HEK293 (cell line): ENCODE data around the gene ARHGDIA.

Experiments
- CTCF ChIA-PET: fragments of 350-600 bp; formaldehyde crosslinking; extraction: SDS; loops from one replicate; lab custom pipeline; 2021; ENCODE audit warnings: antibody characterized with exemption; lab: Yijun Ruan, JAX
- POLR2A ChIA-PET: fragments of 300-600 bp; formaldehyde crosslinking; extraction: SDS; loops from one replicate; lab custom pipeline; 2020; ENCODE audit warnings: antibody characterized with exemption, inconsistent platforms; lab: Yijun Ruan, JAX
- H3K27ac ChIP-seq: fragments of 200-500 bp; sonication (Bioruptor generic); 2 replicates; pipeline ENCODE4 v1.5.1; 2014; ENCODE audit warnings: low read depth, low read length, control low read depth, inconsistent platforms; ENCODE audit errors: extremely low read depth
- H3K36me3 ChIP-seq, 2 experiments: fragments of 200-500 bp in 1 of 2; sonication (Bioruptor generic) in 1 of 2; 1 replicate in 1 of 2; 2 replicates in 1 of 2; pipeline ENCODE4 v1.5.1; 2014 to 2017; ENCODE audit warnings: inconsistent platforms in 2 of 2, low read length in 2 of 2; ENCODE audit not compliant: control insufficient read depth in 2 of 2, insufficient read depth in 1 of 2
- H3K4me1 ChIP-seq: fragments of 200-500 bp; sonication (Bioruptor generic); 2 replicates; pipeline ENCODE4 v1.5.1; 2014; ENCODE audit warnings: mild to moderate bottlenecking, low read length, inconsistent platforms; ENCODE audit not compliant: control insufficient read depth, insufficient read depth
- H3K4me3 ChIP-seq: 2 replicates; pipeline ENCODE4 v1.5.1; 2011; ENCODE audit warnings: low read depth, mild to moderate bottlenecking, control low read depth, low read length, moderate library complexity
- H3K9me3 ChIP-seq: fragments of 200-500 bp; sonication (Bioruptor generic); 2 replicates; pipeline ENCODE4 v1.5.1; 2014; ENCODE audit warnings: low read depth, low read length, inconsistent platforms; ENCODE audit not compliant: control insufficient read depth, insufficient read depth
- EGR2 ChIP-seq: fragments of 450-650 bp; formaldehyde crosslinking; IDR thresholded peaks from 2 replicates; pipeline ENCODE4 v1.5.1; 2016; ENCODE audit warnings: low read depth, missing biosample characterization, missing genetic modification characterization
- FEZF1 ChIP-seq: fragments of 450-650 bp; formaldehyde crosslinking; IDR thresholded peaks from 2 replicates; pipeline ENCODE4 v1.5.1; 2016; ENCODE audit warnings: missing biosample characterization, missing genetic modification characterization
- GLIS1 ChIP-seq: fragments of 450-650 bp; formaldehyde crosslinking; IDR thresholded peaks from 2 replicates; pipeline ENCODE4 v1.5.1; 2016; ENCODE audit warnings: missing biosample characterization, missing genetic modification characterization
- HOXC10 ChIP-seq: sonication (generic); formaldehyde crosslinking; IDR thresholded peaks from 2 replicates; pipeline ENCODE4 v1.8.1; 2023; ENCODE audit warnings: mild to moderate bottlenecking, missing genetic modification reagents
- KLF1 ChIP-seq: fragments of 450-650 bp; formaldehyde crosslinking; IDR thresholded peaks from 2 replicates; pipeline ENCODE4 v1.5.1; 2016; ENCODE audit warnings: missing biosample characterization, missing genetic modification characterization
- KLF7 ChIP-seq: fragments of 450-650 bp; formaldehyde crosslinking; IDR thresholded peaks from 2 replicates; pipeline ENCODE4 v1.5.1; 2016; ENCODE audit warnings: missing biosample characterization, missing genetic modification characterization, borderline replicate concordance
- MZF1 ChIP-seq: fragments of 450-650 bp; formaldehyde crosslinking; IDR thresholded peaks from 2 replicates; pipeline ENCODE4 v1.5.1; 2017; ENCODE audit warnings: missing biosample characterization, missing genetic modification characterization, borderline replicate concordance
- SP2 ChIP-seq: fragments of 450-650 bp; formaldehyde crosslinking; IDR thresholded peaks from 2 replicates; pipeline ENCODE4 v1.5.1; 2016; ENCODE audit warnings: missing biosample characterization, missing genetic modification characterization
- SP7 ChIP-seq: fragments of 450-650 bp; formaldehyde crosslinking; IDR thresholded peaks from 2 replicates; pipeline ENCODE4 v1.5.1; 2016; ENCODE audit warnings: missing biosample characterization, missing genetic modification characterization
- TRIM28 ChIP-seq: IDR thresholded peaks from 2 replicates; pipeline ENCODE4 v1.6.1; 2011; ENCODE audit warnings: low read length, control low read depth, borderline replicate concordance
- WT1 ChIP-seq: fragments of 450-650 bp; formaldehyde crosslinking; IDR thresholded peaks from 2 replicates; pipeline ENCODE4 v1.5.1; 2016; ENCODE audit warnings: missing biosample characterization, missing genetic modification characterization
- ZFHX2 ChIP-seq: fragments of 450-650 bp; formaldehyde crosslinking; conservative IDR thresholded peaks from 2 replicates; pipeline ENCODE4 v1.5.1; 2016; ENCODE audit warnings: missing biosample characterization, missing genetic modification characterization
- ZNF140 ChIP-seq: fragments of 450-650 bp; formaldehyde crosslinking; IDR thresholded peaks from 2 replicates; pipeline ENCODE4 v1.5.1; 2016; ENCODE audit warnings: missing biosample characterization, missing genetic modification characterization
- ZNF16 ChIP-seq: fragments of 450-650 bp; formaldehyde crosslinking; IDR thresholded peaks from 2 replicates; pipeline ENCODE4 v1.5.1; 2016; ENCODE audit warnings: low read depth, missing biosample characterization, missing genetic modification characterization
- ZNF24 ChIP-seq: fragments of 450-650 bp; formaldehyde crosslinking; IDR thresholded peaks from 2 replicates; pipeline ENCODE4 v1.5.1; 2016; ENCODE audit warnings: missing biosample characterization, missing genetic modification characterization
- ZNF354C ChIP-seq: fragments of 450-650 bp; formaldehyde crosslinking; IDR thresholded peaks from 2 replicates; pipeline ENCODE4 v1.5.1; 2016; ENCODE audit warnings: missing biosample characterization, missing genetic modification characterization, low read depth, borderline replicate concordance
- ZNF423 ChIP-seq: fragments of 450-650 bp; formaldehyde crosslinking; IDR thresholded peaks from 2 replicates; pipeline ENCODE4 v1.5.1; 2016; ENCODE audit warnings: missing biosample characterization, missing genetic modification characterization
- ZNF530 ChIP-seq: fragments of 450-650 bp; formaldehyde crosslinking; IDR thresholded peaks from 2 replicates; pipeline ENCODE4 v1.5.1; 2016; ENCODE audit warnings: low read depth, missing biosample characterization, missing genetic modification characterization
- ZNF555 ChIP-seq: fragments of 450-650 bp; formaldehyde crosslinking; conservative IDR thresholded peaks from 2 replicates; pipeline ENCODE4 v1.5.1; 2017; ENCODE audit warnings: missing biosample characterization, mild to moderate bottlenecking, missing genetic modification characterization, inconsistent platforms
- ZNF571 ChIP-seq: fragments of 450-650 bp; formaldehyde crosslinking; IDR thresholded peaks from 2 replicates; pipeline ENCODE4 v1.5.0; 2017; ENCODE audit warnings: missing biosample characterization, missing genetic modification characterization
- ZNF707 ChIP-seq: fragments of 450-650 bp; formaldehyde crosslinking; IDR thresholded peaks from 2 replicates; pipeline ENCODE4 v1.5.1; 2016; ENCODE audit warnings: missing biosample characterization, missing genetic modification characterization
- ZXDB ChIP-seq: fragments of 450-650 bp; formaldehyde crosslinking; IDR thresholded peaks from 2 replicates; pipeline ENCODE4 v1.5.1; 2016; ENCODE audit warnings: missing biosample characterization, missing genetic modification characterization
- TF ChIP-seq, protein P1 (sequence below): fragments of 450-650 bp; IDR thresholded peaks from 2 replicates; pipeline ENCODE4 v1.5.1; 2018; ENCODE audit warnings: missing biosample characterization, missing genetic modification characterization
- TF ChIP-seq, protein P2 (sequence below): fragments of 450-650 bp; formaldehyde crosslinking; IDR thresholded peaks from 2 replicates; pipeline ENCODE4 v1.5.1; 2016; ENCODE audit warnings: missing biosample characterization, missing genetic modification characterization
- TF ChIP-seq, protein P3 (sequence below): fragments of 450-650 bp; formaldehyde crosslinking; IDR thresholded peaks from 2 replicates; pipeline ENCODE4 v1.5.1; 2016; ENCODE audit warnings: missing biosample characterization, missing genetic modification characterization
- TF ChIP-seq, protein P4 (sequence below): fragments of 450-650 bp; formaldehyde crosslinking; IDR thresholded peaks from 2 replicates; pipeline ENCODE4 v1.5.1; 2016; ENCODE audit warnings: missing biosample characterization, missing genetic modification characterization
- TF ChIP-seq, protein P5 (sequence below): fragments of 450-650 bp; formaldehyde crosslinking; IDR thresholded peaks from 2 replicates; pipeline ENCODE4 v1.5.1; 2017; ENCODE audit warnings: missing biosample characterization, mild to moderate bottlenecking, missing genetic modification characterization, moderate library complexity
- TF ChIP-seq, protein P6 (sequence below): fragments of 450-650 bp; formaldehyde crosslinking; IDR thresholded peaks from 2 replicates; pipeline ENCODE4 v1.5.1; 2016; ENCODE audit warnings: missing biosample characterization, missing genetic modification characterization
- TF ChIP-seq, protein P7 (sequence below): fragments of 450-650 bp; formaldehyde crosslinking; IDR thresholded peaks from 2 replicates; pipeline ENCODE4 v1.5.1; 2016; ENCODE audit warnings: missing biosample characterization, missing genetic modification characterization

The ARHGDIA gene

DNA sequence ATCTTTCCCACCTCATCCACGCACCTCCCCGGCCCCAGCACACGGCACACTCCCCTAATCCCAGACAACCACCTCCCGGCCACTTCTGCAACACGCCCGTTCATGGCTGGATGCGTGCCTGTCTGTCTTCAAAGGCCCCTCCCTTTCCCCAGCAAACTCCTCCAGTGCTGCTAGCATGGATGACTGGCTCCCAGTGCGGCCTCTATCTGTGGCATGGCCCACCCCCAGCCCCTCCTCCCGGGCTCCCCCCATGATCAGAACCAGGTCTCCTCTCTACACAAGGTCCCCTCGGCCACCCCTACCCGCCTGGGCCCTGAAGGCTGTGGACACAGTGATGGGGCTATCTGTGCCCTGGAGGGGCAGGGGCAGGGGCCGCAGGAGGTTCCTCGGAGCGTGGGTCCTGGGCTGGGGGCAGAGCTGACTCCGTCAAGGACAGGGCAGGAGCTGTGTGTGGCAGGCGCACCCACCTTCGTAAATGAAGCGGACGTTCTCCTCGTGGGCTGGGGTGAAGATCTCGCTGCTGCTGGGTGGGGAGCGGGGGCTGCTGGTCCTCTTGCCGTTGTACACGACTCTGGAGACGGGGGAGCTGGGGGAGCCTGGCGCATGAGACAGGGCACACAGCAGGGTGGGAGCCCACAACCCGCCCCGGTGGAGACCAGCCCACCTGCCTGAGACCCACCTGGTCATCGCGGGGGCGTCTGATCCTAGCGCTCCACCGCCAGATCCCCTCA lies 47.2 kb downstream of the ARHGDIA start:
- Histone ChIP-seq H3K4me3 (no peak overlapping the region), H3K4me1 (peaks cover 10% of the 10 kb centered on the region), H3K9me3 (no peaks in the 10 kb centered on the region), H3K36me3 (peaks cover 0 to 10% of the 10 kb centered on the region in 2 experiments; a peak in 2 of 3 replicates), H3K27ac (no peak overlapping the region)
- CTCF ChIA-PET: no interaction called here
- POLR2A ChIA-PET: interaction anchor here (1.7 kb wide), 1 partner anchor 111 kb away, joined by 3 read pairs; the partner anchor contains the start of gene SLC25A10
- TF ChIP-seq, protein P1, sequence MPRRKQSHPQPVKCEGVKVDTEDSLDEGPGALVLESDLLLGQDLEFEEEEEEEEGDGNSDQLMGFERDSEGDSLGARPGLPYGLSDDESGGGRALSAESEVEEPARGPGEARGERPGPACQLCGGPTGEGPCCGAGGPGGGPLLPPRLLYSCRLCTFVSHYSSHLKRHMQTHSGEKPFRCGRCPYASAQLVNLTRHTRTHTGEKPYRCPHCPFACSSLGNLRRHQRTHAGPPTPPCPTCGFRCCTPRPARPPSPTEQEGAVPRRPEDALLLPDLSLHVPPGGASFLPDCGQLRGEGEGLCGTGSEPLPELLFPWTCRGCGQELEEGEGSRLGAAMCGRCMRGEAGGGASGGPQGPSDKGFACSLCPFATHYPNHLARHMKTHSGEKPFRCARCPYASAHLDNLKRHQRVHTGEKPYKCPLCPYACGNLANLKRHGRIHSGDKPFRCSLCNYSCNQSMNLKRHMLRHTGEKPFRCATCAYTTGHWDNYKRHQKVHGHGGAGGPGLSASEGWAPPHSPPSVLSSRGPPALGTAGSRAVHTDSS: no peak
- no peak for TF ChIP-seq SP7 (tag by site-specific recombination)
- TF ChIP-seq WT1: peak; percentile 63
- TF ChIP-seq, protein P2, sequence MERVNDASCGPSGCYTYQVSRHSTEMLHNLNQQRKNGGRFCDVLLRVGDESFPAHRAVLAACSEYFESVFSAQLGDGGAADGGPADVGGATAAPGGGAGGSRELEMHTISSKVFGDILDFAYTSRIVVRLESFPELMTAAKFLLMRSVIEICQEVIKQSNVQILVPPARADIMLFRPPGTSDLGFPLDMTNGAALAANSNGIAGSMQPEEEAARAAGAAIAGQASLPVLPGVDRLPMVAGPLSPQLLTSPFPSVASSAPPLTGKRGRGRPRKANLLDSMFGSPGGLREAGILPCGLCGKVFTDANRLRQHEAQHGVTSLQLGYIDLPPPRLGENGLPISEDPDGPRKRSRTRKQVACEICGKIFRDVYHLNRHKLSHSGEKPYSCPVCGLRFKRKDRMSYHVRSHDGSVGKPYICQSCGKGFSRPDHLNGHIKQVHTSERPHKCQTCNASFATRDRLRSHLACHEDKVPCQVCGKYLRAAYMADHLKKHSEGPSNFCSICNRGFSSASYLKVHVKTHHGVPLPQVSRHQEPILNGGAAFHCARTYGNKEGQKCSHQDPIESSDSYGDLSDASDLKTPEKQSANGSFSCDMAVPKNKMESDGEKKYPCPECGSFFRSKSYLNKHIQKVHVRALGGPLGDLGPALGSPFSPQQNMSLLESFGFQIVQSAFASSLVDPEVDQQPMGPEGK (tag by site-specific recombination): no peak
- no peak for TF ChIP-seq KLF7 (tag by site-specific recombination)
- peak; percentile 23; the same call in 1 of the 2 replicates for TF ChIP-seq EGR2 (tag by site-specific recombination)
- TF ChIP-seq, protein P3, sequence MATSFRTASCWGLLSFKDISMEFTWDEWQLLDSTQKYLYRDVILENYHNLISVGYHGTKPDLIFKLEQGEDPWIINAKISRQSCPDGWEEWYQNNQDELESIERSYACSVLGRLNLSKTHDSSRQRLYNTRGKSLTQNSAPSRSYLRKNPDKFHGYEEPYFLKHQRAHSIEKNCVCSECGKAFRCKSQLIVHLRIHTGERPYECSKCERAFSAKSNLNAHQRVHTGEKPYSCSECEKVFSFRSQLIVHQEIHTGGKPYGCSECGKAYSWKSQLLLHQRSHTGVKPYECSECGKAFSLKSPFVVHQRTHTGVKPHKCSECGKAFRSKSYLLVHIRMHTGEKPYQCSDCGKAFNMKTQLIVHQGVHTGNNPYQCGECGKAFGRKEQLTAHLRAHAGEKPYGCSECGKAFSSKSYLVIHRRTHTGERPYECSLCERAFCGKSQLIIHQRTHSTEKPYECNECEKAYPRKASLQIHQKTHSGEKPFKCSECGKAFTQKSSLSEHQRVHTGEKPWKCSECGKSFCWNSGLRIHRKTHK (tag by site-specific recombination): no peak
- TF ChIP-seq FEZF1 (tag by site-specific recombination): no peak
- TF ChIP-seq KLF1 (tag by site-specific recombination): peak; percentile 84
- TF ChIP-seq ZNF354C (tag by site-specific recombination): no peak
- no peak for TF ChIP-seq ZNF140 (tag by site-specific recombination)
- TF ChIP-seq ZFHX2 (tag by site-specific recombination): peak; percentile 28; the same call in 1 of the 2 replicates
- no peak for TF ChIP-seq MZF1 (tag by site-specific recombination)
- no peak for TF ChIP-seq ZXDB (tag by site-specific recombination)
- TF ChIP-seq GLIS1 (tag by site-specific recombination): no peak
- TF ChIP-seq, protein P4, sequence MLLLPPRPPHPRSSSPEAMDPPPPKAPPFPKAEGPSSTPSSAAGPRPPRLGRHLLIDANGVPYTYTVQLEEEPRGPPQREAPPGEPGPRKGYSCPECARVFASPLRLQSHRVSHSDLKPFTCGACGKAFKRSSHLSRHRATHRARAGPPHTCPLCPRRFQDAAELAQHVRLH (tag by site-specific recombination): no peak
- no peak for TF ChIP-seq ZNF555 (tag by site-specific recombination)
- TF ChIP-seq, protein P5, sequence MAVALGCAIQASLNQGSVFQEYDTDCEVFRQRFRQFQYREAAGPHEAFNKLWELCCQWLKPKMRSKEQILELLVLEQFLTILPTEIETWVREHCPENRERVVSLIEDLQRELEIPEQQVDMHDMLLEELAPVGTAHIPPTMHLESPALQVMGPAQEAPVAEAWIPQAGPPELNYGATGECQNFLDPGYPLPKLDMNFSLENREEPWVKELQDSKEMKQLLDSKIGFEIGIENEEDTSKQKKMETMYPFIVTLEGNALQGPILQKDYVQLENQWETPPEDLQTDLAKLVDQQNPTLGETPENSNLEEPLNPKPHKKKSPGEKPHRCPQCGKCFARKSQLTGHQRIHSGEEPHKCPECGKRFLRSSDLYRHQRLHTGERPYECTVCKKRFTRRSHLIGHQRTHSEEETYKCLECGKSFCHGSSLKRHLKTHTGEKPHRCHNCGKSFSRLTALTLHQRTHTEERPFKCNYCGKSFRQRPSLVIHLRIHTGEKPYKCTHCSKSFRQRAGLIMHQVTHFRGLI: no peak
- no peak for TF ChIP-seq ZNF16 (tag by site-specific recombination)
- TF ChIP-seq TRIM28: no peak
- TF ChIP-seq ZNF24 (tag by site-specific recombination): no peak
- TF ChIP-seq ZNF707 (tag by site-specific recombination): no peak
- no peak for TF ChIP-seq ZNF423 (tag by site-specific recombination)
- TF ChIP-seq, protein P6, sequence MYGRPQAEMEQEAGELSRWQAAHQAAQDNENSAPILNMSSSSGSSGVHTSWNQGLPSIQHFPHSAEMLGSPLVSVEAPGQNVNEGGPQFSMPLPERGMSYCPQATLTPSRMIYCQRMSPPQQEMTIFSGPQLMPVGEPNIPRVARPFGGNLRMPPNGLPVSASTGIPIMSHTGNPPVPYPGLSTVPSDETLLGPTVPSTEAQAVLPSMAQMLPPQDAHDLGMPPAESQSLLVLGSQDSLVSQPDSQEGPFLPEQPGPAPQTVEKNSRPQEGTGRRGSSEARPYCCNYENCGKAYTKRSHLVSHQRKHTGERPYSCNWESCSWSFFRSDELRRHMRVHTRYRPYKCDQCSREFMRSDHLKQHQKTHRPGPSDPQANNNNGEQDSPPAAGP (tag by site-specific recombination): 0 out of 2 replicates have a peak, but pooled peaks have one; percentile 15
- no peak for TF ChIP-seq ZNF571 (tag by site-specific recombination)
- TF ChIP-seq, protein P7, sequence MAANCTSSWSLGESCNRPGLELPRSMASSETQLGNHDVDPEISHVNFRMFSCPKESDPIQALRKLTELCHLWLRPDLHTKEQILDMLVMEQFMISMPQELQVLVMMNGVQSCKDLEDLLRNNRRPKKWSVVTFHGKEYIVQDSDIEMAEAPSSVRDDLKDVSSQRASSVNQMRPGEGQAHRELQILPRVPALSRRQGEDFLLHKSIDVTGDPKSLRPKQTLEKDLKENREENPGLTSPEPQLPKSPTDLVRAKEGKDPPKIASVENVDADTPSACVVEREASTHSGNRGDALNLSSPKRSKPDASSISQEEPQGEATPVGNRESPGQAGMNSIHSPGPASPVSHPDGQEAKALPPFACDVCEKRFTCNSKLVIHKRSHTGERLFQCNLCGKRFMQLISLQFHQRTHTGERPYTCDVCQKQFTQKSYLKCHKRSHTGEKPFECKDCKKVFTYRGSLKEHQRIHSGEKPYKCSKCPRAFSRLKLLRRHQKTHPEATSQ (tag by site-specific recombination): no peak
- TF ChIP-seq ZNF530: no peak
- no peak for TF ChIP-seq HOXC10
- peak; percentile 9; the same call in 1 of the 2 replicates for TF ChIP-seq SP2 (tag by site-specific recombination)
